ENCODE measurements around the gene CKAP2.
A peak's percentile ranks its signal among the peaks of the same experiment; 100 is the strongest.
"Not testable (repeated sequence)": the region's sequence is repeated elsewhere in the genome, so short reads cannot be mapped to it uniquely, and the experiment has no call there.

CKAP2 gene, protein sequence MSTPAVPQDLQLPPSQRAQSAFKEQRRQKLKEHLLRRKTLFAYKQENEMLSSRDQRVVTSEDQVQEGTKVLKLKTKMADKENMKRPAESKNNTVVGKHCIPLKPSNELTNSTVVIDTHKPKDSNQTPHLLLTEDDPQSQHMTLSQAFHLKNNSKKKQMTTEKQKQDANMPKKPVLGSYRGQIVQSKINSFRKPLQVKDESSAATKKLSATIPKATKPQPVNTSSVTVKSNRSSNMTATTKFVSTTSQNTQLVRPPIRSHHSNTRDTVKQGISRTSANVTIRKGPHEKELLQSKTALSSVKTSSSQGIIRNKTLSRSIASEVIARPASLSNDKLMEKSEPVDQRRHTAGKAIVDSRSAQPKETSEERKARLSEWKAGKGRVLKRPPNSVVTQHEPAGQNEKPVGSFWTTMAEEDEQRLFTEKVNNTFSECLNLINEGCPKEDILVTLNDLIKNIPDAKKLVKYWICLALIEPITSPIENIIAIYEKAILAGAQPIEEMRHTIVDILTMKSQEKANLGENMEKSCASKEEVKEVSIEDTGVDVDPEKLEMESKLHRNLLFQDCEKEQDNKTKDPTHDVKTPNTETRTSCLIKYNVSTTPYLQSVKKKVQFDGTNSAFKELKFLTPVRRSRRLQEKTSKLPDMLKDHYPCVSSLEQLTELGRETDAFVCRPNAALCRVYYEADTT

DNA sequence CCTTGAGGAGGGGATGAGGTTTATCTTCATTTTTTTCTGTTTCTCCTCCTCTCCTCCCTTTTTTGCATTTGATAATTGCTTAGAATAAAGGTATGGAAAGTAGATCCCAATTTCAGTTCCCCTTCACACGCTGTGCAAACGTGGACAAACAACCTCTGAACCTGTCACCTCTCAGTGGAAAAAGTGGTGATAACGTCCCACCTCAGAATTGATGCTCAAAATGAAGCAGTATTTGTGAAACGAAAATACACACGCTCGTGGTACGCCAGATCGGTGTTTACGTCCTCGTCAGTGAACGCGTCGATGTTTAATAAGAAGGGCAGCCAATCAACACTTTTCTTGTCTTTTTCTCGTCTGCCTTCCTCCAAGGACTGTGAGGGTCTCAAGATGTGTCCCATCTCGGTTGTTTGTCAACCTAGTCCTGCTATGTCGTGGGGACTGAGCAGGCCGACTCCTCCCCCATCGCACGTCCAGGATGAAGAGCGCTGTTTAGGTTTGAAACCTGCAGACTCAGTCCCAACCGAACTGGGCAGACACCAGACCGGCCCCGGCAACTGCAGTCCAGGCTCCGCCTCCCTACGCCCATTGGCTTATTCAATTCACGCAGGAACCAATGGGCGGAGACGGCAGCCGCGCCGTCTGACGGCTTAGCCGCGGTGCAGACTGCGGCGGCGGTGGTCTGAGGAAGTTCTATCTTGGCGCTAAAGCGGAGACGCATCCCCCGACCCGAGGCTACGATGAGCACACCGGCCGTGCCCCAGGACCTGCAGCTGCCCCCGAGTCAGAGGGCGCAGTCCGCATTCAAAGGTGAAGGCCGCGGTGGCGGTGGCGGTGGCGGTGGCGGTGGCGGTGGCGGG lies at the start of gene CKAP2:
CKAP2 (plus strand) TSS at position 659 of the 857 bp plus-strand sequence; CDS start at position 738, 79 bp downstream.
- Histone ChIP-seq H3K9me3 (ENCODE audit: control insufficient read depth, low read depth, low read length) (no peaks in the 10 kb centered on the region), H3K4me1 (ENCODE audit: control insufficient read depth, low read depth, low read length) (peaks cover 11% of the 10 kb centered on the region), H3K9ac (ENCODE audit: low read length) (peak within 1 kb of the TSS; percentile 94), H3K4me3 (ENCODE audit: low read length) (peak within 1 kb of the TSS; percentile 85), H3K36me3 (ENCODE audit: control insufficient read depth, low read depth, low read length) (peaks cover 30% of the 10 kb centered on the region), H3K27ac (ENCODE audit: low read length) (peak within 1 kb of the TSS; percentile 5), H3K27me3 (ENCODE audit: control insufficient read depth, insufficient read depth, low read length) (no peaks in the 10 kb centered on the region)

- no peaks in the 10 kb centered on the region for H3K36me3 ChIP-seq (ENCODE audit: control insufficient read depth, low read depth, low read length)
- no peaks in the 10 kb centered on the region for H3K4me1 ChIP-seq (ENCODE audit: control insufficient read depth, low read depth, low read length)
- peaks cover 34% of the 10 kb centered on the region for H3K27me3 ChIP-seq (ENCODE audit: control insufficient read depth, insufficient read depth, low read length)
- H3K4me3 ChIP-seq (ENCODE audit: low read length) = peak within 1 kb of the TSS; percentile 48
- no peak within 1 kb of the TSS for H3K9ac ChIP-seq (ENCODE audit: low read length)
- H3K27ac ChIP-seq (ENCODE audit: low read length) = no peak within 1 kb of the TSS
- no peaks in the 10 kb centered on the region for H3K9me3 ChIP-seq (ENCODE audit: control insufficient read depth, low read depth, low read length)
Measured at GRCh38 chr13:52405767-52406494, 49.3 kb upstream of the CKAP2 start, which contains the start of gene THSD1. TSS of gene THSD1 (minus strand) at chr13:52406172. CDS start at chr13:52402600, 3,572 bp downstream.

DNA sequence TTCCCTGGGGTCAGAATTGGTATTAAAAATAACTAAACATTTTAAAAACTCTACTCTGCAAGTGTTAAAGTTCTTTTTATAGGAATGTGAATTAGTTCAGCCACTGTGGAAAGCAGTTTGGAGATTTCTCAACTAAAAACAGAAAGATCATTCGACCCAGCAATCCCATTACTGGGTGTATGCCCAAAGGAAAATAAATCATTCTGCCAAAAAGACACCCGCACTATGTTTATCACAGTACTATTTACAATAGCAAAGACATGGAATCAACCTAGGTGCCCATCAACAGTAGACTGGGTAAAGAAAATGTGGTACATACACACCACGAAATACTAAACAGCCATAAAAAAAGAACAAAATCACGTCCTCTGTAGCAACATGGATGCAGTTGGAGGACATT lies 48.6 kb upstream of the CKAP2 start:
- Histone ChIP-seq H3K4me1 (ENCODE audit: control insufficient read depth, low read depth, low read length) (no peaks in the 10 kb centered on the region), H3K4me3 (ENCODE audit: low read length) (peak overlapping the region; percentile 48), H3K36me3 (ENCODE audit: control insufficient read depth, low read depth, low read length) (no peaks in the 10 kb centered on the region), H3K27me3 (ENCODE audit: control insufficient read depth, insufficient read depth, low read length) (peaks cover 34% of the 10 kb centered on the region), H3K9ac (ENCODE audit: low read length) (no peak overlapping the region), H3K27ac (ENCODE audit: low read length) (no peak overlapping the region), H3K9me3 (ENCODE audit: control insufficient read depth, low read depth, low read length) (no peaks in the 10 kb centered on the region)

GRCh38 chr13:52407436-52407835 lies 47.8 kb upstream of the CKAP2 start:
- H3K27me3 ChIP-seq (ENCODE audit: control insufficient read depth, insufficient read depth, low read length) = peaks cover 34% of the 10 kb centered on the region
- H3K4me1 ChIP-seq (ENCODE audit: control insufficient read depth, low read depth, low read length); H3K4me3 ChIP-seq (ENCODE audit: low read length); H3K9ac ChIP-seq (ENCODE audit: low read length); H3K9me3 ChIP-seq (ENCODE audit: control insufficient read depth, low read depth, low read length); H3K27ac ChIP-seq (ENCODE audit: low read length); H3K36me3 ChIP-seq (ENCODE audit: control insufficient read depth, low read depth, low read length): not testable (repeated sequence)

DNA sequence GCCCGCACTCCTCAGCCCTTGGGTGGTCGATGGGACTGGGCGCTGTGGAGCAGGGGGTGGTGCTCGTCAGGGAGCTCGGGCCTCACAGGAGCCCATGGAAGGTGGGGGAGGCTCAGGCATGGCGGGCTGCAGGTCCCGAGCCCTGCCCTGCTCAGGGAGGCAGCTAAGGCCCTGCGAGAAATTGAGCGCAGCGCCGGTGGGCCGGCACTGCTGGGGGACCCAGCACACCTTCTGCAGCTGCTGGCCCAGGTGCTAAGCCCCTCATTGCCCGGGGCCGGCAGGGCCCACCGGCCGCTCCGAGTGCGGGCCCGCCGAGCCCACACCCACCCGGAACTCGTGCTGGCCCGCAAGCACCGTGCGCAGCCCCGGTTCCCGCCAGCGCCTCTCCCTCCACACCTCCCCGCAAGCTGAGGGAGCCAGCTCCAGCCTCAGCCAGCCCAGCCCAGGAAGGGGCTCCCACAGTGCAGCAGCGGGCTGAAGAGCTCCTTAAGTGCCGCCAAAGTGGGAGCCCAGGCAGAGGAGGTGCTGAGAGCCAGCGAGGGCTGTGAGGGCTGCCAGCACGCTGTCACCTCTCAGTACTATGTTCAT lies 47.1 kb upstream of the CKAP2 start:
- not testable (repeated sequence) for H3K36me3 ChIP-seq (ENCODE audit: control insufficient read depth, low read depth, low read length); H3K4me1 ChIP-seq (ENCODE audit: control insufficient read depth, low read depth, low read length); H3K9ac ChIP-seq (ENCODE audit: low read length); H3K4me3 ChIP-seq (ENCODE audit: low read length); H3K9me3 ChIP-seq (ENCODE audit: control insufficient read depth, low read depth, low read length); H3K27ac ChIP-seq (ENCODE audit: low read length)
- H3K27me3 ChIP-seq (ENCODE audit: control insufficient read depth, insufficient read depth, low read length) = peaks cover 34% of the 10 kb centered on the region

DNA sequence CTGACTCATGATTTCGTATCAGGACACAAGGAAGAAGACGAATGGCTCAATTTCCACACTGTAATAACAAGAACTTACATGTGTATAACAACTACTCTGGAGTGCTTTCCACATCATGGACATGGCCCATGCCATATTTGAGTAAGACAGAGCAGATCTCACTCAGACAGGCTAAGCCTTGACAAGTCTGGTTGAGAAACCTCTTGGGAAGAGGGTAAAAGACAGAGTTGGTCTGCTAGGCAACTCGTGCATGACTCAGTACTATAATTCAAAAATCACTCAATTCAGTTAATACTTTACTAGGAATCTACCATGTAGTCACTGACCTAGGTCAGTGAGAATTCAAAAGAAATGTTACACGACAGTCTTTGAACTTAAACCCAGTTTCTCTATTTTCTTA lies 43.6 kb upstream of the CKAP2 start:
- Histone ChIP-seq H3K27ac (ENCODE audit: low read length) (no peak overlapping the region), H3K9me3 (ENCODE audit: control insufficient read depth, low read depth, low read length) (no peaks in the 10 kb centered on the region), H3K4me1 (ENCODE audit: control insufficient read depth, low read depth, low read length) (no peaks in the 10 kb centered on the region), H3K27me3 (ENCODE audit: control insufficient read depth, insufficient read depth, low read length) (peaks cover 6% of the 10 kb centered on the region), H3K36me3 (ENCODE audit: control insufficient read depth, low read depth, low read length) (peaks cover 21% of the 10 kb centered on the region), H3K4me3 (ENCODE audit: low read length) (no peak overlapping the region), H3K9ac (ENCODE audit: low read length) (no peak overlapping the region)

DNA sequence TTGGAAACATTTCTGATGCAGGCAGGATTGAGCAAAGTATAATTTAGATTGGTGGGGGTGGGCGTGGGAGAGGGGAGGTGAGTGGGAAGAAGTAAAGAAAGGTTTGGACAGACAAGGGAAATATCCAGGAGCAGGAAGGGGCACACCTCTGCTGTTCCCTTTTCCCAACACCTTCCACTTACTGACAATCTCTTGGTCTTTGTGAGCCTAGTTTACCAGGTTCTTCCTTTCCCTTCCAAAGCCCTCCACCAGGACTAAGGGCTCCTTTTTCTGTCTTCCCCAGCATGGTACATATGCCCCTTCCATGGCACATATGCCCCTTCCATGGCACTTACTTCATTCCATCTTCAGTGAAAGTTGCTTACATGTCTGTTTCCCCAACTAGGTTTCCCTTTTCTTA lies 43.1 kb upstream of the CKAP2 start:
- no peaks in the 10 kb centered on the region for H3K4me1 ChIP-seq (ENCODE audit: control insufficient read depth, low read depth, low read length)
- H3K9ac ChIP-seq (ENCODE audit: low read length) = no peak overlapping the region
- no peaks in the 10 kb centered on the region for H3K9me3 ChIP-seq (ENCODE audit: control insufficient read depth, low read depth, low read length)
- H3K4me3 ChIP-seq (ENCODE audit: low read length) = no peak overlapping the region
- no peak overlapping the region for H3K27ac ChIP-seq (ENCODE audit: low read length)
- H3K36me3 ChIP-seq (ENCODE audit: control insufficient read depth, low read depth, low read length) = peaks cover 26% of the 10 kb centered on the region
- peaks cover 1% of the 10 kb centered on the region for H3K27me3 ChIP-seq (ENCODE audit: control insufficient read depth, insufficient read depth, low read length)

DNA sequence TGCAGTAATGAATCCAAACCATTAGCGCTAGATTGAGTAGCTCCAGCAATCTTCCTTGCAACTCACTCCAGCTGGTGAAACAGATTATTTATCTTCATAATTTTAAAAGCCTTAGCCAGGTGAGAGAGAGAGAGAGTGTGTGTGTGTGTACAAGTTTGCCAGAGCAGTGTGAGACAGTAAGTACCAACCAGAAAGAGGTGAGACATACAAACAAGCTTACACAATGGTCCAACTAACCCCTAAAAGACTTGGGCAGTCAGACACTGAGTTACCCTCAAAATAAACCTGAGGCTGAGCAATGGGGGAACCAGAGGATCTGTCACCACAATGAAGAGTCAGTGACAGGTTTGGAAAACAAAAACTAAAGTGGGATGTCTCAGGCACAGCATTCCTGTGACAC lies 41.2 kb upstream of the CKAP2 start:
- Histone ChIP-seq H3K27me3 (ENCODE audit: control insufficient read depth, insufficient read depth, low read length) (no peaks in the 10 kb centered on the region), H3K27ac (ENCODE audit: low read length) (no peak overlapping the region), H3K4me3 (ENCODE audit: low read length) (no peak overlapping the region), H3K9ac (ENCODE audit: low read length) (no peak overlapping the region), H3K36me3 (ENCODE audit: control insufficient read depth, low read depth, low read length) (peaks cover 26% of the 10 kb centered on the region), H3K9me3 (ENCODE audit: control insufficient read depth, low read depth, low read length) (no peaks in the 10 kb centered on the region), H3K4me1 (ENCODE audit: control insufficient read depth, low read depth, low read length) (no peaks in the 10 kb centered on the region)

GRCh38 chr13:52414963-52415362 lies 40.3 kb upstream of the CKAP2 start:
- no peaks in the 10 kb centered on the region for H3K9me3 ChIP-seq (ENCODE audit: control insufficient read depth, low read depth, low read length)
- H3K36me3 ChIP-seq (ENCODE audit: control insufficient read depth, low read depth, low read length) = peaks cover 26% of the 10 kb centered on the region
- no peak overlapping the region for H3K4me3 ChIP-seq (ENCODE audit: low read length)
- no peak overlapping the region for H3K9ac ChIP-seq (ENCODE audit: low read length)
- no peaks in the 10 kb centered on the region for H3K4me1 ChIP-seq (ENCODE audit: control insufficient read depth, low read depth, low read length)
- no peak overlapping the region for H3K27ac ChIP-seq (ENCODE audit: low read length)
- no peaks in the 10 kb centered on the region for H3K27me3 ChIP-seq (ENCODE audit: control insufficient read depth, insufficient read depth, low read length)

- H3K4me3 ChIP-seq (ENCODE audit: low read length) = no peak overlapping the region
- H3K27me3 ChIP-seq (ENCODE audit: control insufficient read depth, insufficient read depth, low read length) = no peaks in the 10 kb centered on the region
- no peaks in the 10 kb centered on the region for H3K9me3 ChIP-seq (ENCODE audit: control insufficient read depth, low read depth, low read length)
- H3K36me3 ChIP-seq (ENCODE audit: control insufficient read depth, low read depth, low read length) = peaks cover 39% of the 10 kb centered on the region
- no peak overlapping the region for H3K27ac ChIP-seq (ENCODE audit: low read length)
- no peaks in the 10 kb centered on the region for H3K4me1 ChIP-seq (ENCODE audit: control insufficient read depth, low read depth, low read length)
- H3K9ac ChIP-seq (ENCODE audit: low read length) = no peak overlapping the region
Measured at GRCh38 chr13:52419080-52419479, 36.2 kb upstream of the CKAP2 start.
